WTC11 (cell line): Measurements from ENCODE around the gene CAMK2B. TPM values are rescaled to one million over a fixed set of nuclear protein-coding genes. Genes with fewer than 3 reads are reported as not detected.

Source experiments
- AFF4 ChIP-seq: sonication (generic); formaldehyde crosslinking; IDR thresholded peaks from 2 replicates; pipeline ENCODE4 v1.8.1; 2023; ENCODE audit warnings: mild to moderate bottlenecking, missing genetic modification reagents, borderline replicate concordance
- ARID4B ChIP-seq: sonication (generic); formaldehyde crosslinking; IDR thresholded peaks from 2 replicates; pipeline ENCODE4 v1.8.0; 2023; ENCODE audit warnings: missing genetic modification reagents, mild to moderate bottlenecking, borderline replicate concordance
- CREB1 ChIP-seq: sonication (generic); formaldehyde crosslinking; IDR thresholded peaks from 2 replicates; pipeline ENCODE4 v1.8.0; 2023; ENCODE audit warnings: mild to moderate bottlenecking, missing genetic modification reagents
- CREM ChIP-seq: sonication (generic); formaldehyde crosslinking; IDR thresholded peaks from 2 replicates; pipeline ENCODE4 v1.8.1; 2022; ENCODE audit warnings: mild to moderate bottlenecking, missing genetic modification reagents, moderate library complexity
- E2F5 ChIP-seq: sonication (generic); formaldehyde crosslinking; IDR thresholded peaks from 2 replicates; pipeline ENCODE4 v1.8.1; 2022; ENCODE audit warnings: mild to moderate bottlenecking, moderate library complexity, missing genetic modification reagents
- ERG ChIP-seq: fragments of 250-450 bp; sonication (Bioruptor Pico); IDR thresholded peaks from 2 replicates; pipeline ENCODE4 v1.8.0; 2021; ENCODE audit warnings: mild to moderate bottlenecking
- GABPB1 ChIP-seq: sonication (generic); formaldehyde crosslinking; IDR thresholded peaks from 2 replicates; pipeline ENCODE4 v1.8.1; 2023; ENCODE audit warnings: mild to moderate bottlenecking, missing genetic modification reagents
- MAX ChIP-seq: sonication (generic); formaldehyde crosslinking; IDR thresholded peaks from 2 replicates; pipeline ENCODE4 v1.8.0; 2022; ENCODE audit warnings: mild to moderate bottlenecking, missing genetic modification reagents
- NR1H2 ChIP-seq: sonication (generic); formaldehyde crosslinking; IDR thresholded peaks from 2 replicates; pipeline ENCODE4 v1.9.0; 2021; ENCODE audit warnings: mild to moderate bottlenecking, moderate library complexity, missing genetic modification reagents
- NR2C2 ChIP-seq: sonication (generic); formaldehyde crosslinking; IDR thresholded peaks from 2 replicates; pipeline ENCODE4 v1.8.0; 2022; ENCODE audit warnings: mild to moderate bottlenecking, missing genetic modification reagents
- PREB ChIP-seq: sonication (generic); formaldehyde crosslinking; IDR thresholded peaks from 2 replicates; pipeline ENCODE4 v1.8.1; 2022; ENCODE audit warnings: mild to moderate bottlenecking, missing genetic modification reagents, moderate library complexity, borderline replicate concordance
- RORB ChIP-seq: fragments of 250-450 bp; sonication (Bioruptor Pico); IDR thresholded peaks from 2 replicates; pipeline ENCODE4 v1.9.0; 2021; ENCODE audit warnings: mild to moderate bottlenecking
- SOX15 ChIP-seq: fragments of 250-450 bp; sonication (Bioruptor Pico); IDR thresholded peaks from 2 replicates; pipeline ENCODE4 v1.9.0; 2021; ENCODE audit warnings: mild to moderate bottlenecking
- ZNF219 ChIP-seq: sonication (generic); formaldehyde crosslinking; IDR thresholded peaks from 2 replicates; pipeline ENCODE4 v1.8.0; 2023; ENCODE audit warnings: missing genetic modification reagents, mild to moderate bottlenecking, borderline replicate concordance
- ZNF281 ChIP-seq: sonication (generic); formaldehyde crosslinking; IDR thresholded peaks from 2 replicates; pipeline ENCODE4 v1.8.0; 2023; ENCODE audit warnings: mild to moderate bottlenecking, missing genetic modification reagents
- ZNF317 ChIP-seq: sonication (generic); formaldehyde crosslinking; IDR thresholded peaks from 2 replicates; pipeline ENCODE4 v1.8.1; 2023; ENCODE audit warnings: low read depth, mild to moderate bottlenecking, moderate library complexity, missing genetic modification reagents, borderline replicate concordance
- ZNF425 ChIP-seq: fragments of 250-450 bp; sonication (Bioruptor Pico); conservative IDR thresholded peaks from 2 replicates; pipeline ENCODE4 v1.9.0; 2021; ENCODE audit warnings: mild to moderate bottlenecking
- total RNA-seq: library from RNA; stranded (reverse); gene quantifications from 3 replicates; pipeline ENCODE4 v1.2.3, GENCODE V29; 2021

CAMK2B gene
- total RNA-seq, 1 experiment from 2014 or later = 0.44 TPM

GRCh38 chr7:44200699-44201461 is 124.5 kb downstream of the CAMK2B start, which contains the start of gene YKT6 (continued):
- TF ChIP-seq AFF4 (CRISPR knock-in tag) (no peak), PREB (CRISPR knock-in tag) (no peak), ERG (CRISPR knock-in tag) (no peak), NR1H2 (CRISPR knock-in tag) (no peak), CREB1 (CRISPR knock-in tag) (no peak), E2F5 (CRISPR knock-in tag) (no peak), NR2C2 (peak; percentile 92), RORB (CRISPR knock-in tag) (no peak), GABPB1 (CRISPR knock-in tag) (peak; percentile 78), ZNF317 (CRISPR knock-in tag) (no peak), ZNF219 (CRISPR knock-in tag) (no peak), MAX (CRISPR knock-in tag) (peak; percentile 44; the same call in 1 of the 2 replicates), ZNF425 (CRISPR knock-in tag) (no peak), CREM (CRISPR knock-in tag) (no peak), ARID4B (CRISPR knock-in tag) (peak; percentile 74; the same call in 1 of the 2 replicates), SOX15 (CRISPR knock-in tag) (no peak), ZNF281 (CRISPR knock-in tag) (no peak)
